Measurements from ENCODE around the gene CDC23.
A peak's percentile ranks its signal among the peaks of the same experiment; 100 is the strongest.
"Not testable (repeated sequence)": the region's sequence is repeated elsewhere in the genome, so short reads cannot be mapped to it uniquely, and the experiment has no call there.

Gene CDC23

GRCh38 chr5:138213161-138214029, at the start of gene CDC23:
Gene CDC23, minus strand, starts transcription at chr5:138213323. Its CDS starts 11 bp downstream, at chr5:138213312.
- DNase-seq (ENCODE audit: low read depth in 2 of 3, low spot score in 1 of 3): peak; percentile 81 to 92 (median 85)

GRCh38 chr5:138258704-138259292, 45.7 kb upstream of the CDC23 start:
- DNase-seq (ENCODE audit: low read depth in 2 of 3, low spot score in 1 of 3): no peak

- DNase-seq (ENCODE audit: low read depth in 2 of 3, low spot score in 1 of 3): no peak
These were observed 44.5 kb upstream of the CDC23 start for GRCh38 chr5:138257583-138257982.

GRCh38 chr5:138252944-138253343, 39.8 kb upstream of the CDC23 start:
- DNase-seq (ENCODE audit: low read depth in 2 of 3, low spot score in 1 of 3): no peak

- DNase-seq (ENCODE audit: low read depth in 2 of 3, low spot score in 1 of 3): not testable (repeated sequence)
These were observed 34.7 kb upstream of the CDC23 start for GRCh38 chr5:138247800-138248199.

GRCh38 chr5:138246822-138247221, 33.7 kb upstream of the CDC23 start:
- no peak for DNase-seq (ENCODE audit: low read depth in 2 of 3, low spot score in 1 of 3)

GRCh38 chr5:138246334-138246733, 33.2 kb upstream of the CDC23 start:
- no peak for DNase-seq (ENCODE audit: low read depth in 2 of 3, low spot score in 1 of 3)

GRCh38 chr5:138245717-138246116, 32.6 kb upstream of the CDC23 start:
- DNase-seq (ENCODE audit: low read depth in 2 of 3, low spot score in 1 of 3): no peak

GRCh38 chr5:138243794-138244193, 30.7 kb upstream of the CDC23 start:
- DNase-seq (ENCODE audit: low read depth in 2 of 3, low spot score in 1 of 3): no peak

- DNase-seq (ENCODE audit: low read depth in 2 of 3, low spot score in 1 of 3): no peak
These were observed 28.8 kb upstream of the CDC23 start for GRCh38 chr5:138241688-138242571.

GRCh38 chr5:138240650-138241385, 27.7 kb upstream of the CDC23 start:
- DNase-seq (ENCODE audit: low read depth in 2 of 3, low spot score in 1 of 3): no peak

- no peak for DNase-seq (ENCODE audit: low read depth in 2 of 3, low spot score in 1 of 3)
These were observed 24.9 kb upstream of the CDC23 start for GRCh38 chr5:138238034-138238433.

GRCh38 chr5:138234651-138235050, 21.5 kb upstream of the CDC23 start:
- no peak for DNase-seq (ENCODE audit: low read depth in 2 of 3, low spot score in 1 of 3)

- DNase-seq (ENCODE audit: low read depth in 2 of 3, low spot score in 1 of 3): no peak
These were observed 20.2 kb upstream of the CDC23 start for GRCh38 chr5:138233280-138233679.

GRCh38 chr5:138230981-138231589, 18.0 kb upstream of the CDC23 start:
- DNase-seq (ENCODE audit: low read depth in 2 of 3, low spot score in 1 of 3): no peak

- DNase-seq (ENCODE audit: low read depth in 2 of 3, low spot score in 1 of 3): no peak
These were observed 17.1 kb upstream of the CDC23 start for GRCh38 chr5:138230261-138230660.

GRCh38 chr5:138229387-138229786, 16.3 kb upstream of the CDC23 start:
- DNase-seq (ENCODE audit: low read depth in 2 of 3, low spot score in 1 of 3): no peak

GRCh38 chr5:138226910-138227309, 13.8 kb upstream of the CDC23 start:
- DNase-seq (ENCODE audit: low read depth in 2 of 3, low spot score in 1 of 3): no peak

GRCh38 chr5:138224712-138225111, 11.6 kb upstream of the CDC23 start:
- no peak for DNase-seq (ENCODE audit: low read depth in 2 of 3, low spot score in 1 of 3)

GRCh38 chr5:138223532-138223931, 10.4 kb upstream of the CDC23 start:
- DNase-seq (ENCODE audit: low read depth in 2 of 3, low spot score in 1 of 3): no peak

Measured in stimulated activated CD4-positive, alpha-beta T cell treated with anti-CD3 and anti-CD28 coated beads, Interleukin-12 subunit alpha, Interleukin-12 subunit beta, amount 100 ng/mL, for 48 hours (primary cell).